GM18526 (cell line): ENCODE results near the gene CCM2.
A peak's percentile ranks its signal among the peaks of the same experiment; 100 is the strongest.

Source experiments
- POLR2A ChIP-seq: IDR thresholded peaks from 3 replicates; pipeline ENCODE4 v1.6.1; 2011; ENCODE audit not compliant: insufficient read length; ENCODE audit errors: extremely low read depth

The CCM2 gene

DNA sequence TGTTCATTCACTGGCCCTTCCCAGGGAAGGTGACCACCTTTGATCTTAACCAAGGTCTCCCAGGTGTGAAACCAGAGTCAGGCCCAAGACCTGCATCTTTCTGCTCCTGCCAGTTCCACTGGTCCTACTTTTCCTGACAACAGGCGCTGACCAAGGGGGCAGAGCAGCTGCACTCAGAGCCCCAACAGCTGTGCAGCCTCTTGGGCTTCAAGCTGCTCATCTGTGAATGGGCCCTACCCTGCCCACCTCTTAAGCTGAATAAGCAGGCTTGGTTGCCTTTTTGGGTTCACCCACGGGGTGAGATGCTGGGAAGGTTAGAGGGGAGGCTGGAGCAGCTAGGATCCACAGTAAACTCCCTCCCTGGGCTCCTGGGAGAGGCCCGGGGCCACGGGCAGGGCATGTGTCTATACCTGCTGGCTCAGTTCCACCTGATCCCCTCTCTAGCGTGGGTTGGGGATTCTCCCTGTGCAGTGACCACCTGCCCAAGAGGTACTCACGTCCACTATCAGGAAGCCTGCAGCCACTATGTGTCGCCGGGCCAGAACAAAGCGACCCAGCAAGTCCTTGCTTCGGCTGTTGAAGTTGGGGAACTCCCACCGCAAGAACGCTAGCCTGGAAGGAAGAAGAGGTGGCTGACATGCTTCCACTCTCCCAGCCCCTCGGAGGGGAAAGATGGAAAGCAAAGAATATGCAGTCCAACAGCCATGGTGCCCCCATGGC is 100.9 kb downstream of the CCM2 start:
- TF ChIP-seq POLR2A = no peak

DNA sequence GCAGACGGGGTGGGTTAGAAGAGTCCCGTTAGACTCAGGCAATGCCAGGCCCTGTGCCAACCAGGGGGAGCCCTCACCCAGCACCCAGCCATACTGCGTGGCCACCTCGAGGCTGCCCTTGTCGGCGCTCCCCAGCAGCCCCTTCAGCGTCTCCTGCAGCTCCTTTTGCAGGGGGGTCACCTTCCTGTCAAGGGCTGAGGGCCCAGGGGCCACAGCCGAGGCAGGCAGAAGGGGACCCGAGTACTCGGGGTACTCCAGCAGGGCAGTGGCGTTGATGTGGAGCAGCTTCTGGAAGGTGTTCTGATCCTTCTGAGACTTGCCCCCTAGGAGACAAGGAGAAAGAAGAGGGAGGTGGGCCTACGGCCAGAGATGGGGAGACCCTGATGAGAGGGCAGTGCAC is 101.7 kb downstream of the CCM2 start:
- TF ChIP-seq POLR2A = no peak

GRCh38 chr7:45102785-45103712 is 103.0 kb downstream of the CCM2 start:
- no peak for TF ChIP-seq POLR2A

DNA sequence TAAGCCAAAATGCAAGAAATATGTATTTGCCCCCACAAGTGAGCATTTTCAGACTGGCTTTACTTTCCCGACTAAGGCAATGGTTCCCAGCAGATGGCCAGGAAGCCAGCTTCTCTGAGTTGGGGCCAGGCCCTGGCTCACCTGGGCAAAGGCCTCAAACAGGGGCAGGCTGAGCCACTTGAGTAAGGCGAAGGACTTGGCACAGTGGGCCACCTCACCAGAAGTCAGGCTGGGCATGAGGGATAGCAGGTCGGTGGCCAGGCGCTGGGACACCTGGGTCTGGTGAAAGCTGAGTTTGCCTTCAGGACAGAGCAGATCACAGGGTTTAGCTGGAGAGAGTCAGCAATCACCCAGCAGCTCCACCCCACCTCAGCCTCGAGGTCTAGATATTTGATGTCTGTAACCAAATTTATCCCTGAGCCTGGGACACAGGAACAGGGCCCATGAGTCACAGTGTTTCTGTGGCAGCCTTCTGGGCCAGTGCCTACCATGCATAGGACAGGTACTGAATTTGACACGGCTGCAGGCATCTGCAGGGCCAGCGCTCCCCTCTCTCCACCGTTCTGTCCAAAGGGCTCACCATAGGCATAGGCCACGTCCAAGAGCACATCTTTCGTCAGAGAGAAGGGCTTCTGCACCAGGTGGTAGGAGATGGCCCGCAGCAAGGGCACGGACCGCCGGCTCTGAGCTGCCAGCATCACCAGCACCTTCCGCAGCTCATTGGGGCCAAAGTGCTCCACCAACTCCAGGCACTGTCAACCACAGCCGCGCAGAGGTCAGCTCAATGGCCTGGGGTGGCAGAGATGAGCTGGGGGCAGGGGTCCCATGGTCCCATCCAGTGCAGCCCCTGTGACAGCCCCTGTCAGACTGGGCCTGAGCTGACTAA is 104.2 kb downstream of the CCM2 start:
- TF ChIP-seq POLR2A = no peak

DNA sequence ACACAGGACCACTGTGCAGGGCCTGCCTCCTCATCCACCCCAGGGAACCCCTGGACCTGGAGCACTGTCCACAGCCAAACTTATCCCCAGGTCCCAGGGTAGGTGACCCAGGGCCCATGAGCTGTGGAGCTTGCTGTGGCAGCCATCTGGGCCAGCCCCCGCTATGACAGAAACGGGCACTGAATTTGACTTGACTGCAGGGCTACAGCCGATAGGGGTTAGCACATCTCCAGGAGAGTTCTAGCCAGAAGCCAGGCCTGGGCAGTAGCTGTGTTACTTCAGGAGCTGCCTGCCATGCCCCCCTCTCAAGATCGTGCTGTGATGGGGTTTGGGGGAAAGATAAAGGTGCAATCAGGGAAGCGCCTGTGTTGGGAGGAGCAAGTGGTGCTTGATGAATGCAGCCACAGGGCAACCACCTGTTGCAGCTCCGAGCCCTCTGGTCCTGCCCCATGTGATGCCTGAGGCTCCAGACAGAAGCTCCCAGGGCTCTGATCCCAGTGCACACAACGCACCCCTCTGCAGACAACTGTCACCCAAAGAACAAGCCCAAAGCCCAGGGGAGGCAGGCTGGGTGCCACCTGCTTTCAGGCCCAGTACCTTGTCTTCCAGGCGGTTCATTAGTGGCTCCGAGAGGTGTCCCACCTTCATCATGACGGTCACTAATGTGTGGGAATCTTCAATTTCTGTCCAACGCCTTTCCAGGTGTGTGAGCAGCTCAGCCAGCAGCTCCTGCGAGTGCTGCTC is 105.0 kb downstream of the CCM2 start:
- no peak for TF ChIP-seq POLR2A

- TF ChIP-seq POLR2A = no peak
Measured at GRCh38 chr7:45105588-45106188, 105.7 kb downstream of the CCM2 start.

GRCh38 chr7:45106820-45107219 is 106.8 kb downstream of the CCM2 start:
- no peak for TF ChIP-seq POLR2A

DNA sequence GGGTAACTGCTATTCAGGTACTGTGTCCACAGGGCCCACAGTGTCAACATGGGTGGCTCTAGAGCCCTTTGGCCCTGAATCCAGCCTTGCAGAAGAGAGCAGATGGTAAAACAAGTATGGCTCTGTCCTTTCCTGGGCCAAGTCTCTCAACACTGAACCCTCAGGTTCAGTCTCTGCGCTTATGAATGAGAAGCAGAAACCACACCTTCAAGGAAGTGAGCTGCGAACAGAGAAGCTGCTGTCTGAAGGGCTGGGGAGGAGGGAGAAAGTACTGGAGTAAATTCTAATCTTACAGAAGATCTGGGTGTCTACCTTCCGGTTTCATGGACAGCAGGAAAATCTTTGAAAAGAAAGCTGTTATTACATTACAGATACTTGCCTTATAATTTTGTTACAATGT is 107.4 kb downstream of the CCM2 start:
- TF ChIP-seq POLR2A = no peak

DNA sequence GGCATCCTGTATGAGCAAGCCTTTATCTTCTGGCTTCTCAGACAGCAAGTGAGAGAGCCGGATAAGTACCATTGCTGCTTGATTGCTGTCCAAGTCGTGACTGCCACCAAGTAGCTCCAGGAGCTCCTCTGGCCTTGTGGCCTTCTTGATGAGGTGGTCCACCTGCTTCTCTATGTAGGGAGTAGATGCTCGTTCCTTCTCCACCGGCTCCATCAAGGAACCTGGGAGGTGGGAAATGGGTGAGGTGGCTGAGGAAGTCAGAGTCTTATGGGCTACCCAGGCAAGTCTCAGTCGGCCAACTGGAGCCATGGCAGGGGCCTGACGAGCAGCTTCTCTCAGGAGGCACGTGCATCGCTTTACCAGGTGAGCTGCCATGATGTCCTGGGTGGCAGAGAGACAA is 108.9 kb downstream of the CCM2 start:
- TF ChIP-seq POLR2A = no peak

DNA sequence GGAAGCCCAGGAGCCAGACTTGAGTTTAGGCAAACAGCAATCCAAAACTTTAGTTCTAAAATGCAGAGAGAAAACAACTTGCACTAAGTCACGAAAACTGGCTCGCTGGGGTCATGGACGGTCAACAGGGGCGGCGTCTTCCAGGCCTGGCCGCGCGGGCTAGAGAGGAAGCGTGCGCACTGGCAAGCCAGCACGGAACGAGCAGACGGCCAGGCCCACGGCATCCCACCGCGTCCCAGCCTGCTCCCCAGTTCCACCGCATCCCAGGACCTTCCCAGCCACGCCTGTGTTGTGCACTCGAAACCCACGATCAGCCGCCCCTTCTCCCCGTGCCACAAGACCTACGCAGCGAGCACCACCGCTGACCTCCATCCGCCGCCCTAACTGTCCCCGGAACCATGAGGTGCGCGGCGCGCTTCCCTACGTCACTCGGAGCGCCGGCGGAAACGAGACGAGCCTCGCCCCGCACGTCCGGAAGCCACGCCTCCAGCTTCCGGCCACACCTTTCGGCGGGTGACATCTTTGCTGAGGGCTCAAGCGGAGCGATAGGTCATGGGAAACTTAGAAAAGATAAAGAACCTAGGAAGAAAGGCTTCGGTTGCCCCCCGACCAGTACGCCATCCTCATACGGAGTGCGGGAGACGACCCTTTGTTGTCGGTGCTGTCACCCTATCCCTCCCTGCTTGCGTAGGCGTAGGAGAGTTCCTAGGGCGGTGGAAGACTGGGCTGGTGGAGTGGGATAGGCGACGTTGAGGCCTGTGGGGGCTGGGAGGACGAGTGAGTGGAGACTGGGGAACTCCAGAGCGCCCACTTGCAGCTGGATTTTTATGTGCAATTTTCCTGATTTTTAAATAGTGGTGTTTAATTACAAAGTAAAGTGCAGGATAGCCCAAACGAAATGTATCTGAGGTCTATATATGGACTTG is 111.6 kb downstream of the CCM2 start, which contains the start of gene TBRG4:
Gene TBRG4, minus strand, starts transcription at position 400 of the 926 bp plus-strand sequence. CDS start 2,460 bp downstream, outside the sequence.
- peak; percentile 93 for TF ChIP-seq POLR2A

DNA sequence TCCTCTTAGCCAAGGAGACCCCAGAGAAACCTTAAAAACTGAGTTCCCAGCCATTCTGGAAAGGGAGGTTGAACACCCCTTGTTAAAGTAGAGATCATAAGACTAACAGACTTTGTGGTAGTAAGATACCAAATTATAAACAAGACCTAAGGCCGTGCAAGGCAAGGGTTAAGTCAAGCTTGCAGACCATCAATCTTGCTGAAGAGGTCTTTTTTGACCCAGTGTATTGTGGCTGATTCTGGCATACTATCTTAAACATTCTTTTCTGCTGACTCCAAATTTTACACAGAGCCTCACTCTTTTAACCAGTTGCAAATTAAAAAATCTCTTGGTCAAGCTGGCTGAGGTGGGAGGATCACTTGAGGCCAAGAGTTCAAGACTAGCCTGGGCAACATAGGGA is 112.6 kb downstream of the CCM2 start:
- TF ChIP-seq POLR2A = no peak

DNA sequence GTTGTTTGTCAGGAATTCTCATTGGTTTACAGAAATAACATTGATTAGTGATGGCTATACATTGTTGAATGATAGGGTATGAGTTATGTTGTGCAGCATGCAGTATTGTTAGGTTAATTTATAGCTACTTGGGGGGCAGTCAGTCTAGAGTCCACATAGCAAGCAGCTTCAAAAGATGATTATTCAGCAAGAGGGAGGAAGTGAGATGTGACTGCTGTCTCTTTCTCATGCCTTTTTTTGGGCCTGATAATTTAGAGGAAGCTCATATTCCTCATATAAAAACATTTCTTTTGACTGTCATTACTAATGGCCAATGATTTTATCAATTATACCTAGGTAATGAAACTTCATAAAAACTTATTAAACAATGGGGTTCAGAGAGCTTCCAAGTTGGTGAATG is 114.9 kb downstream of the CCM2 start:
- TF ChIP-seq POLR2A = no peak

DNA sequence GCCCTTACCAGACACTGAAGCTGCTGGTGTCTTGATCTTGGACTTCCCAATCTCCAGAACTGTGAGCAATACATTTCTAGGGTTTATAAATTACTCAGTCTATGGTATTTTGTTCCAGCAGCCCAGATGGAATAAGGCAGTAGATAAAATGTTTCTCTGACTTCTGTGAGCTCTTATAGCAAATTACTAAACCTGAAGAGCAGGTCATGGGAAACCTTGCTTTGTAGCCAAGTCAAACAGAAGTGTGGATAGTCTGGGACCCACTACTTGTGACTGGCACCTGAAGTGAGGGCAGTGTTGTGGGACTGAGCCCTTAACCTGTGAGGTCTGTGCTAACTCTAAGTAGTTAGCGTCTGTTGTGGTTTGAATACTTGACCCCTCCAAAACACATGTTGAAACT is 116.0 kb downstream of the CCM2 start:
- no peak for TF ChIP-seq POLR2A
